ENCODE measurements around the gene ABCA4. TPM values are rescaled to one million over a fixed set of nuclear protein-coding genes. Genes with fewer than 3 reads are reported as not detected.
"Not testable (repeated sequence)": the region's sequence is repeated elsewhere in the genome, so short reads cannot be mapped to it uniquely, and the experiment has no call there.

Gene ABCA4
- total RNA-seq, 1 experiment from 2014 or later, result 0.29 TPM

GRCh38 chr1:94154989-94155388, 34.0 kb upstream of the ABCA4 start:
- no peak overlapping the region for H3K9ac ChIP-seq (ENCODE audit: low read length)
- intact Hi-C loops (cut with micrococcal nuclease), result no loop called here
- DNase-seq (no peak), ATAC-seq (no peak)
- no peaks in the 10 kb centered on the region for H3K9me3 ChIP-seq (ENCODE audit: low read length)
- H3K4me3 ChIP-seq (ENCODE audit: low read length), result no peak overlapping the region
- H3K27ac ChIP-seq (ENCODE audit: low read length), result no peak overlapping the region
- H3K4me1 ChIP-seq (ENCODE audit: insufficient read depth, low read length), result no peaks in the 10 kb centered on the region
- no peaks in the 10 kb centered on the region for H3K27me3 ChIP-seq (ENCODE audit: low read length)
- no peaks in the 10 kb centered on the region for H3K9me2 ChIP-seq (replicated peaks; ENCODE audit: low read length)
- TF ChIP-seq EZH2 (IDR thresholded peaks at IDR 0.05; ENCODE audit: low read length, unreplicated experiment) (no peak), EZH2phosphoT487 (IDR thresholded peaks at IDR 0.05; ENCODE audit: borderline replicate concordance, low read length) (no peak)
- TF ChIP-seq, protein P1, sequence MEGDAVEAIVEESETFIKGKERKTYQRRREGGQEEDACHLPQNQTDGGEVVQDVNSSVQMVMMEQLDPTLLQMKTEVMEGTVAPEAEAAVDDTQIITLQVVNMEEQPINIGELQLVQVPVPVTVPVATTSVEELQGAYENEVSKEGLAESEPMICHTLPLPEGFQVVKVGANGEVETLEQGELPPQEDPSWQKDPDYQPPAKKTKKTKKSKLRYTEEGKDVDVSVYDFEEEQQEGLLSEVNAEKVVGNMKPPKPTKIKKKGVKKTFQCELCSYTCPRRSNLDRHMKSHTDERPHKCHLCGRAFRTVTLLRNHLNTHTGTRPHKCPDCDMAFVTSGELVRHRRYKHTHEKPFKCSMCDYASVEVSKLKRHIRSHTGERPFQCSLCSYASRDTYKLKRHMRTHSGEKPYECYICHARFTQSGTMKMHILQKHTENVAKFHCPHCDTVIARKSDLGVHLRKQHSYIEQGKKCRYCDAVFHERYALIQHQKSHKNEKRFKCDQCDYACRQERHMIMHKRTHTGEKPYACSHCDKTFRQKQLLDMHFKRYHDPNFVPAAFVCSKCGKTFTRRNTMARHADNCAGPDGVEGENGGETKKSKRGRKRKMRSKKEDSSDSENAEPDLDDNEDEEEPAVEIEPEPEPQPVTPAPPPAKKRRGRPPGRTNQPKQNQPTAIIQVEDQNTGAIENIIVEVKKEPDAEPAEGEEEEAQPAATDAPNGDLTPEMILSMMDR (conservative IDR thresholded peaks at IDR 0.05; ENCODE audit: low read depth, low read length), result no peak
- no peaks in the 10 kb centered on the region for H3K36me3 ChIP-seq (ENCODE audit: low read depth, low read length)
- no TSS peak for BruUV-seq (replicated peaks)
- H3F3A ChIP-seq (ENCODE audit: low read length, unreplicated experiment), result peaks cover 8% of the 10 kb centered on the region
- ChIA-PET CTCF (interaction anchor here (0.6 kb wide), 1 partner anchor 110 kb away, joined by 4 read pairs; no protein-coding TSS in a partner anchor), POLR2A (ENCODE audit: unreplicated experiment) (no interaction called here)
- H4K20me1 ChIP-seq (ENCODE audit: low read length), result no peaks in the 10 kb centered on the region
- H3K4me2 ChIP-seq (ENCODE audit: low read length), result no peak overlapping the region
- H3K79me2 ChIP-seq (ENCODE audit: low read length), result no peaks in the 10 kb centered on the region
- H2AFZ ChIP-seq (ENCODE audit: low read length), result no peak overlapping the region

GRCh38 chr1:94153133-94153532, 32.2 kb upstream of the ABCA4 start:
- CTCF ChIA-PET, result no interaction called here
- H3K4me1 ChIP-seq (ENCODE audit: insufficient read depth, low read length), result no peaks in the 10 kb centered on the region
- POLR2A ChIA-PET (ENCODE audit: unreplicated experiment), result no interaction called here
- no peaks in the 10 kb centered on the region for H3K79me2 ChIP-seq (ENCODE audit: low read length)
- H3K9me2 ChIP-seq (replicated peaks; ENCODE audit: low read length), result no peaks in the 10 kb centered on the region
- BruUV-seq (replicated peaks), result no TSS peak
- peaks cover 5% of the 10 kb centered on the region for H3F3A ChIP-seq (ENCODE audit: low read length, unreplicated experiment)
- DNase-seq, result no peak
- H3K9me3 ChIP-seq (ENCODE audit: low read length), result no peaks in the 10 kb centered on the region
- no peaks in the 10 kb centered on the region for H4K20me1 ChIP-seq (ENCODE audit: low read length)
- H3K27me3 ChIP-seq (ENCODE audit: low read length), result no peaks in the 10 kb centered on the region
- no peak for ATAC-seq
- no peak overlapping the region for H3K27ac ChIP-seq (ENCODE audit: low read length)
- no peaks in the 10 kb centered on the region for H3K36me3 ChIP-seq (ENCODE audit: low read depth, low read length)
- H3K4me2 ChIP-seq (ENCODE audit: low read length), result no peak overlapping the region
- H3K4me3 ChIP-seq (ENCODE audit: low read length), result no peak overlapping the region
- H2AFZ ChIP-seq (ENCODE audit: low read length), result no peak overlapping the region
- TF ChIP-seq EZH2 (IDR thresholded peaks at IDR 0.05; ENCODE audit: low read length, unreplicated experiment) (no peak), EZH2phosphoT487 (IDR thresholded peaks at IDR 0.05; ENCODE audit: borderline replicate concordance, low read length) (no peak)
- TF ChIP-seq, protein P1 (conservative IDR thresholded peaks at IDR 0.05; ENCODE audit: low read depth, low read length), result no peak
- intact Hi-C loops (cut with micrococcal nuclease), result no loop called here
- no peak overlapping the region for H3K9ac ChIP-seq (ENCODE audit: low read length)

DNA sequence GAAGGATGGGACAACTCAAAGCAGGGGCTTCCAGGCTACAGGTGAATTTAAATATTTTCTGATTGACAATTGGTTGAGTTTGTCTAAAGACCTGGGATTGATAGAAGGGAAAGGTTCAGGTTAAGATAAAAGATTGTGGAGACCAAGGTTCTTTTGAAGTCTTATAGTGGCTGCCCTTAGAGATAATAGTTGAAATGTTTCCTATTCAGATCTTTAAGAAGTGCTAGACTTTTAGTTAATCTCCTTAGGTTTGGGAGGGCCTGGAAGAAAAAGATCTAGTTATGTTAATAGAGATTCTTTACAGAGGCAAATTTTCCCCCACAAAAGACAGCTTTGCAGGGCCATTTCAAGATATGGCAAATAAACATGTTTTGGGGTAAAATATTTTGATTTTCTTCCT, 28.2 kb upstream of the ABCA4 start:
- H3K4me1 ChIP-seq (ENCODE audit: insufficient read depth, low read length); POLR2A ChIA-PET (ENCODE audit: unreplicated experiment); H3K9me3 ChIP-seq (ENCODE audit: low read length); H3K4me2 ChIP-seq (ENCODE audit: low read length); H3K36me3 ChIP-seq (ENCODE audit: low read depth, low read length); H3K27me3 ChIP-seq (ENCODE audit: low read length); H4K20me1 ChIP-seq (ENCODE audit: low read length); H3K4me3 ChIP-seq (ENCODE audit: low read length); H3K27ac ChIP-seq (ENCODE audit: low read length); H3K9me2 ChIP-seq (replicated peaks; ENCODE audit: low read length); ATAC-seq; BruUV-seq (replicated peaks); H3F3A ChIP-seq (ENCODE audit: low read length, unreplicated experiment); CTCF ChIA-PET; H2AFZ ChIP-seq (ENCODE audit: low read length); intact Hi-C loops (cut with micrococcal nuclease); DNase-seq; H3K9ac ChIP-seq (ENCODE audit: low read length); H3K79me2 ChIP-seq (ENCODE audit: low read length): not testable (repeated sequence)
